ENCODE data around the gene CD3G.

The CD3G gene

DNA sequence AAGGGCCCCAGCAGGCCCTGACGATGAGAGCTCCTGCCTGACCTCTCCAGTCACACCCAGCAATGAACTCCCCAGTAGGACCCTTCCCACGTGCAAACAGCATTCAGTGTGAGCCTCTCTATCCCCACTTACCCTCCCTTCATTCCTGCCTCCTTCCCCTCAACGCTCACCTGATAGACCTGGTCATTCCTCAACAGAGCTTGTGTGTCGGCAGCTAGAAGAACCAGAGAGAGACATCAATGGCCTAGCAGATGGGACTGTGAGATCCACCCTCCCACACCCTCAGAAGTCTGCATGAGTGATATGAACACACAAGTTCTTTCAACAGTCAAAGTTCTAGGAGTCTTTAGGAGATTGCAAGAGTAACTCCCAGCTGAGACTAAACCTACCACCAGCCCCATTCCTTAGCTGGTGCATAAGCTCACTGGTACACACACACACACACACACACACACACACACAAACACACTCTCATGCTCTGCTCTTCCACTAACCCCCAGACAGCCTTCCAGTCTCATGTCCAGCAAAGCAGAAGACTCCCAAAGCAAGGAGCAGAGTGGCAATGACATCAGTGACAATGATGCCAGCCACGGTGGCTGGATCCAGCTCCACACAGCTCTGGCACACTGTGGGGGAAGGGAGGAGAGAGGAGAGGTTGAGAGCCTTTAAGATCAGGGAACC is 4.7 kb upstream of the CD3G start:
- no peak for ATAC-seq (replicated peaks; ENCODE audit: extremely low read depth, poor library complexity, severe bottlenecking)
- Mint-ChIP-seq H3K4me1 (peaks cover 74% of the 10 kb centered on the region), H3K27ac (ENCODE audit: low read depth) (peak overlapping the region; percentile 97), H3K9me3 (no peaks in the 10 kb centered on the region), H3K4me3 (peak overlapping the region; percentile 89), H3K27me3 (no peaks in the 10 kb centered on the region), H3K36me3 (ENCODE audit: insufficient read depth) (peaks cover 49% of the 10 kb centered on the region)
- no peak for DNase-seq (ENCODE audit: low spot score in 2 of 2)

DNA sequence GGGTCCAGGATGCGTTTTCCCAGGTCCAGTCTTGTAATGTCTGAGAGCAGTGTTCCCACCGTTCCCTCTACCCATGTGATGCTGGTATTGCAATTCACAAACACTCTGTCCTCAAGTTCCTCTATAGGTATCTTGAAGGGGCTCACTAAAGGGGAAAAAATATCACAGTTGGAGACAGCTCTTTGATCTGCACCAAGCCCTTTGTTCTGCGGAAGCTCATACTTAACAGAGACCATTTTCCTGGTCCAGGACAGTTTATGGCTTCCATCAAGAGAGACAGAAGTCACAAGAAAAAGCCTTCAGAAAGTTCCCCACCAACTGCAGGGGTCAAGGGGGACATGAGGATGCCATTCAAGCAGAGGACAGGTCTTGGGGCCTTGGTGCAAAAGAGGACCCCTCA is 3.7 kb upstream of the CD3G start:
- H3K27ac Mint-ChIP-seq (ENCODE audit: low read depth): peak overlapping the region; percentile 97
- H3K36me3 Mint-ChIP-seq (ENCODE audit: insufficient read depth): peaks cover 50% of the 10 kb centered on the region
- DNase-seq (ENCODE audit: low spot score in 2 of 2) (no peak), ATAC-seq (replicated peaks; ENCODE audit: extremely low read depth, poor library complexity, severe bottlenecking) (no peak)
- no peaks in the 10 kb centered on the region for H3K27me3 Mint-ChIP-seq
- H3K9me3 Mint-ChIP-seq: no peaks in the 10 kb centered on the region
- peaks cover 78% of the 10 kb centered on the region for H3K4me1 Mint-ChIP-seq
- peak overlapping the region; percentile 89 for H3K4me3 Mint-ChIP-seq

DNA sequence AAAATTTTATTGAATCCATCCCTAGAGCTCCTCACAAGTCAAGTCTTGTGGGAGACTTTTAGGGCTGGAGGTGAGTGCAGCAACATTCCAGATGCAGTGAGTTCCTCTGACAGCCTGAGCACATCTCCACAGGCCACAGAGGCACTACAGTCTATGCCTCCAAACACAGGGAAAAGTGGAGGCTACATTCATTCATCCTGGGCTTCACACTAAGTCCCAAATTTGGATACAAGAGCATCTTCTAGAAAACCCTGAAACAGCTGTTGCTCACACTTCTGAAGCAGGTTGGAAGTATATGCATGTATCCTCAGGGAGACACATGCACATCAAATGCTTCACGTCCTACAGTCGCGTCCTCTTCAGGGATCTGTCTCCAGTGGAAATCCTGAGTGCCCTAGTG is 2.9 kb upstream of the CD3G start:
- Mint-ChIP-seq H3K9me3 (no peaks in the 10 kb centered on the region), H3K27me3 (no peaks in the 10 kb centered on the region), H3K4me3 (peak overlapping the region; percentile 89), H3K27ac (ENCODE audit: low read depth) (peak overlapping the region; percentile 97), H3K4me1 (peaks cover 82% of the 10 kb centered on the region), H3K36me3 (ENCODE audit: insufficient read depth) (peaks cover 53% of the 10 kb centered on the region)
- ATAC-seq (replicated peaks; ENCODE audit: extremely low read depth, poor library complexity, severe bottlenecking) (no peak), DNase-seq (ENCODE audit: low spot score in 2 of 2) (no peak)

DNA sequence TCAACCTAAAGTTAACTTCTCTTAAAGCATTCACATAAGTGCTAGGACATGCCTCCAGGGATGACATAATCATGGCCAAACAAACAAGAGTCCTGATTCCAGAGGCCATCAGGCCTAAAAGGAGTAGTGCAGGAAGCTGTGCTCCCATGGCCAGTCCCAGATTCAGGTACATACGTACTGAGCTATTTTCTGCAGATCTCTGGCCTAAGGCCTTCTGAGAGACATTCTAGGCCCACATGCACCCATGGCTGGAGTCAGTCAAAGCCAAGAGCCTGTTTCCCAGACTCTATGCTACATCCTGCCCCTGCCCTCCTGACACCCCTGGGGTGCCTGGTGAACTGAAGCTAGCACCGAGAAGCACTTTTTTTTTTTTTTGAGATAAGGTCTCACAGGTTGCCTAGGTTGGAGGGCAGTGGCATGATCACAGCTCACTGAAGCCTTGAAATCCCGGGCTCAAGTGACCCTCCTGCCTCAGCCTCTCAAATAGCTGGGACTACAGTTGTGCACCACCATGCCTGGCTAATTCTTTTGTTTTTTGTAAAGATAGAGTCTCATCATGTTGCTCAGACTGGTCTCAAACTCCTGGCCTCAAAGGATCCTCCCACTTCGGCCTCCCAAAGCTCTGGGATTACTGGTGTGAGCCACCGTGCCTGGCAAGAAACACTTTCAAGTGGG is 2.2 kb upstream of the CD3G start:
- peak overlapping the region; percentile 89 for H3K4me3 Mint-ChIP-seq
- peaks cover 55% of the 10 kb centered on the region for H3K36me3 Mint-ChIP-seq (ENCODE audit: insufficient read depth)
- H3K9me3 Mint-ChIP-seq: no peaks in the 10 kb centered on the region
- ATAC-seq (replicated peaks; ENCODE audit: extremely low read depth, poor library complexity, severe bottlenecking) (no peak), DNase-seq (ENCODE audit: low spot score in 2 of 2) (no peak)
- no peaks in the 10 kb centered on the region for H3K27me3 Mint-ChIP-seq
- peaks cover 81% of the 10 kb centered on the region for H3K4me1 Mint-ChIP-seq
- H3K27ac Mint-ChIP-seq (ENCODE audit: low read depth): peak overlapping the region; percentile 97

- Mint-ChIP-seq H3K4me1 (peaks cover 87% of the 10 kb centered on the region), H3K27me3 (no peaks in the 10 kb centered on the region), H3K36me3 (ENCODE audit: insufficient read depth) (peaks cover 55% of the 10 kb centered on the region), H3K9me3 (no peaks in the 10 kb centered on the region), H3K27ac (ENCODE audit: low read depth) (peak within 1 kb of the TSS; percentile 97), H3K4me3 (peak within 1 kb of the TSS; percentile 89)
- peak in 1 of 2 donors; percentile 45 for DNase-seq (ENCODE audit: low spot score in 2 of 2)
- ATAC-seq (replicated peaks; ENCODE audit: extremely low read depth, poor library complexity, severe bottlenecking): peak; percentile 48
Measured at GRCh38 chr11:118342503-118343161, 1.5 kb upstream of the CD3G start, which contains the start of gene CD3D. CD3D (minus strand) TSS chr11:118342705; CDS start chr11:118342607, 98 bp downstream.

- no peaks in the 10 kb centered on the region for H3K27me3 Mint-ChIP-seq
- H3K27ac Mint-ChIP-seq (ENCODE audit: low read depth): peak overlapping the region; percentile 97
- no peaks in the 10 kb centered on the region for H3K9me3 Mint-ChIP-seq
- ATAC-seq (replicated peaks; ENCODE audit: extremely low read depth, poor library complexity, severe bottlenecking) (no peak), DNase-seq (ENCODE audit: low spot score in 2 of 2) (no peak)
- peak overlapping the region; percentile 89 for H3K4me3 Mint-ChIP-seq
- H3K36me3 Mint-ChIP-seq (ENCODE audit: insufficient read depth): peaks cover 52% of the 10 kb centered on the region
- peaks cover 89% of the 10 kb centered on the region for H3K4me1 Mint-ChIP-seq
Measured at GRCh38 chr11:118343248-118343647, 896 bp upstream of the CD3G start.

GRCh38 chr11:118349475-118349874 is 5.3 kb downstream of the CD3G start:
- Mint-ChIP-seq H3K4me1 (peaks cover 56% of the 10 kb centered on the region), H3K27me3 (no peaks in the 10 kb centered on the region), H3K9me3 (no peaks in the 10 kb centered on the region), H3K27ac (ENCODE audit: low read depth) (peak overlapping the region; percentile 97), H3K36me3 (ENCODE audit: insufficient read depth) (peaks cover 76% of the 10 kb centered on the region), H3K4me3 (peak overlapping the region; percentile 89)
- ATAC-seq (replicated peaks; ENCODE audit: extremely low read depth, poor library complexity, severe bottlenecking) (no peak), DNase-seq (ENCODE audit: low spot score in 2 of 2) (no peak)

DNA sequence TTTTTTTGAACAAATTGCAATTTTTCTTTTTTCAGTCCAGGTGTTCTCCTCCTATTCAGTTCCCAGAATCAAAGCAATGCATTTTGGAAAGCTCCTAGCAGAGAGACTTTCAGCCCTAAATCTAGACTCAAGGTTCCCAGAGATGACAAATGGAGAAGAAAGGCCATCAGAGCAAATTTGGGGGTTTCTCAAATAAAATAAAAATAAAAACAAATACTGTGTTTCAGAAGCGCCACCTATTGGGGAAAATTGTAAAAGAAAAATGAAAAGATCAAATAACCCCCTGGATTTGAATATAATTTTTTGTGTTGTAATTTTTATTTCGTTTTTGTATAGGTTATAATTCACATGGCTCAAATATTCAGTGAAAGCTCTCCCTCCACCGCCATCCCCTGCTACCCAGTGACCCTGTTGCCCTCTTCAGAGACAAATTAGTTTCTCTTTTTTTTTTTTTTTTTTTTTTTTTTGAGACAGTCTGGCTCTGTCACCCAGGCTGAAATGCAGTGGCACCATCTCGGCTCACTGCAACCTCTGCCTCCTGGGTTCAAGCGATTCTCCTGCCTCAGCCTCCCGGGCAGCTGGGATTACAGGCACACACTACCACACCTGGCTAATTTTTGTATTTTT is 9.1 kb downstream of the CD3G start:
- peak overlapping the region; percentile 35 for H3K27ac Mint-ChIP-seq (ENCODE audit: low read depth)
- H3K27me3 Mint-ChIP-seq: no peaks in the 10 kb centered on the region
- no peaks in the 10 kb centered on the region for H3K9me3 Mint-ChIP-seq
- DNase-seq (ENCODE audit: low spot score in 2 of 2) (no peak), ATAC-seq (replicated peaks; ENCODE audit: extremely low read depth, poor library complexity, severe bottlenecking) (no peak)
- no peak overlapping the region for H3K4me3 Mint-ChIP-seq
- peaks cover 24% of the 10 kb centered on the region for H3K4me1 Mint-ChIP-seq
- H3K36me3 Mint-ChIP-seq (ENCODE audit: insufficient read depth): peaks cover 58% of the 10 kb centered on the region

DNA sequence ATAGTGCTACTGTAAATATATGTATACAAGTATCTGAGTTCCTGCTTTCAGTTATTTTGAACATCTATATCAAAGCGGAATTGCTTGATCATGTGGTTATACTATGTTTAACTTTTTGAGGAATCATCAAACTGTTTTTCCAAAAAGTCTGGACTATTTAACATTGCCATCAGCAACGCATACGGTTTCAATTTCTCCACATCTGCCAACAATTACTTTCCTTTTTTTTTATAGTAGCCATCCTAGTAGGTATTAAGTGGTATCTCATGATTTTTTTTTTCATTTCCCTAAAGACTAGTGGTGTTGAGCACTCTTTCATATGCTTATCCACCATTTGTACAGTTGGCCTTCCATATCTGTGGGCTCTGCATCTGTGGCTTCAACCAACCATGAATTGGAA is 13.9 kb downstream of the CD3G start:
- Mint-ChIP-seq H3K27me3 (no peaks in the 10 kb centered on the region), H3K27ac (ENCODE audit: low read depth) (peak overlapping the region; percentile 98), H3K9me3 (no peaks in the 10 kb centered on the region), H3K4me3 (no peak overlapping the region), H3K4me1 (peaks cover 40% of the 10 kb centered on the region), H3K36me3 (ENCODE audit: insufficient read depth) (peaks cover 32% of the 10 kb centered on the region)
- DNase-seq (ENCODE audit: low spot score in 2 of 2): no peak
- ATAC-seq (replicated peaks; ENCODE audit: extremely low read depth, poor library complexity, severe bottlenecking): no peak

DNA sequence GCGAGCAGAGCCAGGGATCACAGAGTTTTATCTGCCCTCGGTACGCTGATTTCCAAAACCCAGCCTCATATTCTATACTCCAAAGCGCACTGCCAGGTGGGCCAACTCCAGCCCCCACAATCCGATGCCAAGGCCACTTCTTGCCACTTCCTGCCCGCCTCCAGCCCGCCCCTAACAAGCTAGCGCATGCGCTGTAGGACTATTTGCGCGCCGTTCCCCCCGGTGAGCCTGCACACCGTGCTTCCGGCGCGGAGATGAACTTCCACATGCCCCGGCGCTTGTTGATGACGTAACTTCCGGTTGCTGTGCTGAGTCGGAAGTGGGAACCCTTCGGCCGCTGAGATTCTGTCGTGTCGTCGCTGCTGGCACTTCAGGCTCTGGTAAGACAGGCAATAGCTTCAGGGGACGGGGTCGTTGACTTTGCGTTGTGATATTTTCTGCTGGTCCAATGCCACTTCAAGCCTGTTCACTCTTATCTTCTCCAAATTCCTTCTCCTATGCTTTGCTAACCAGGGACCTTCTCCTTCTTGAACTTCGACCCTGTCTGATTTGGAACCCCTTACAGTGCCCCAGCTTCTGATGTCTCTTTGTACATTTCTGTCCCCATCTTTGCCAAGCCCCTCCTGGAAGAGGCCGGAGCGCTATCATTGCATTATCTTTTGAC is 15.3 kb downstream of the CD3G start, which contains the start of gene UBE4A:
Gene UBE4A, plus strand, starts transcription at position 306 of the 664 bp plus-strand sequence. CDS start 5,481 bp downstream, outside the sequence.
- H3K4me1 Mint-ChIP-seq: peaks cover 45% of the 10 kb centered on the region
- DNase-seq (ENCODE audit: low spot score in 2 of 2): peak; percentile 93 to 95

GRCh38 chr11:118364956-118365615 is 20.9 kb downstream of the CD3G start:
- H3K4me1 Mint-ChIP-seq: peaks cover 32% of the 10 kb centered on the region
- peaks cover 59% of the 10 kb centered on the region for H3K36me3 Mint-ChIP-seq (ENCODE audit: insufficient read depth)
- no peak overlapping the region for H3K27ac Mint-ChIP-seq (ENCODE audit: low read depth)

More for the DNA sequence above, 15.3 kb downstream of the CD3G start, which contains the start of gene UBE4A:
- no peaks in the 10 kb centered on the region for H3K9me3 Mint-ChIP-seq
- H3K36me3 Mint-ChIP-seq (ENCODE audit: insufficient read depth): peaks cover 25% of the 10 kb centered on the region
- no peaks in the 10 kb centered on the region for H3K27me3 Mint-ChIP-seq
- H3K4me3 Mint-ChIP-seq: peak within 1 kb of the TSS; percentile 91
- H3K27ac Mint-ChIP-seq (ENCODE audit: low read depth): peak within 1 kb of the TSS; percentile 98
- peak; percentile 93 for ATAC-seq (replicated peaks; ENCODE audit: extremely low read depth, poor library complexity, severe bottlenecking)

More at GRCh38 chr11:118364956-118365615, 20.9 kb downstream of the CD3G start:
- ATAC-seq (replicated peaks; ENCODE audit: extremely low read depth, poor library complexity, severe bottlenecking) (no peak), DNase-seq (ENCODE audit: low spot score in 2 of 2) (no peak)
- Mint-ChIP-seq H3K27me3 (no peaks in the 10 kb centered on the region), H3K4me3 (no peak overlapping the region), H3K9me3 (no peaks in the 10 kb centered on the region)
